ENCODE measurements around the gene FLT3. TPM values are rescaled to one million over a fixed set of nuclear protein-coding genes. Genes with fewer than 3 reads are reported as not detected.

FLT3 gene
- polyA plus RNA-seq, 2 of the 4 experiments (the other 2 are of a cell fraction) = not detected

- peaks cover 8% of the 10 kb centered on the region; the same call in 1 of the 3 replicates for H3K9me3 ChIP-seq
- no peak for TF ChIP-seq RNF2 (IDR thresholded peaks at IDR 0.05; ENCODE audit: borderline replicate concordance, low read depth)
- TF ChIP-seq JUN (IDR thresholded peaks at IDR 0.05) = no peak
- TF ChIP-seq RFX5 (IDR thresholded peaks at IDR 0.05) = no peak
- TF ChIP-seq SMC3 (IDR thresholded peaks at IDR 0.05) = no peak
- no peak for TF ChIP-seq HES2 (IDR thresholded peaks at IDR 0.05)
- no peak for TF ChIP-seq ZNF302 (CRISPR knock-in tag; IDR thresholded peaks at IDR 0.05)
- TF ChIP-seq HMGXB4 (CRISPR knock-in tag; IDR thresholded peaks at IDR 0.05; ENCODE audit: borderline replicate concordance) = no peak
- TF ChIP-seq CBX8 (IDR thresholded peaks at IDR 0.05) = peak; percentile 61; the same call in 1 of the 2 replicates
- no peak for TF ChIP-seq MAFK (IDR thresholded peaks at IDR 0.05; ENCODE audit: partially characterized antibody)
- no peak for DNase-seq (ENCODE audit: low read depth in 1 of 2, low spot score in 1 of 2)
- POLR2A ChIA-PET = no interaction called here
- 4% methylated on average over 3 of the region's 3 CpGs for WGBS (ENCODE audit: missing lambda C conversion rate)
- no peak overlapping the region for H3K27ac ChIP-seq
- H3K4me2 ChIP-seq = no peak overlapping the region
- CTCF ChIA-PET = no interaction called here
- ATAC-seq = no peak
- H3K4me1 ChIP-seq = no peaks in the 10 kb centered on the region
- no peak overlapping the region for H3K4me3 ChIP-seq
- FAIRE-seq = no peak
Observed at GRCh38 chr13:28097503-28097902, 2.9 kb downstream of the FLT3 start.

GRCh38 chr13:28094306-28094705 is 6.1 kb downstream of the FLT3 start:
- Histone ChIP-seq H3K4me2 (no peak overlapping the region), H3K4me3 (no peak overlapping the region), H3K4me1 (no peaks in the 10 kb centered on the region), H3K27ac (no peak overlapping the region), H3K9me3 (peaks cover 8% of the 10 kb centered on the region; the same call in 1 of the 3 replicates)
- no peak for ATAC-seq
- CTCF ChIA-PET = interaction anchor here (0.7 kb wide), 1 partner anchor 543 kb away, joined by 5 read pairs; no protein-coding TSS in a partner anchor
- TF ChIP-seq KDM1A (IDR thresholded peaks at IDR 0.05; ENCODE audit: low read depth) = no peak
- no peak for FAIRE-seq
- POLR2A ChIA-PET = no interaction called here
- WGBS (ENCODE audit: missing lambda C conversion rate) = 44% methylated on average over 4 of the region's 4 CpGs
- DNase-seq (ENCODE audit: low read depth in 1 of 2, low spot score in 1 of 2) = no peak

- Histone ChIP-seq H3K9me3 (peaks cover 6% of the 10 kb centered on the region; the same call in 1 of the 3 replicates), H3K4me2 (no peak overlapping the region), H3K4me3 (no peak overlapping the region), H3K4me1 (no peaks in the 10 kb centered on the region), H3K27ac (no peak overlapping the region)
- FAIRE-seq (no peak), DNase-seq (ENCODE audit: low read depth in 1 of 2, low spot score in 1 of 2) (no peak), ATAC-seq (no peak)
- ChIA-PET CTCF (no interaction called here), POLR2A (no interaction called here)
- WGBS (ENCODE audit: missing lambda C conversion rate) = 7% methylated on average over 5 of the region's 5 CpGs
- TF ChIP-seq HES2 (IDR thresholded peaks at IDR 0.05) (no peak), RFX5 (IDR thresholded peaks at IDR 0.05) (no peak), GATA3 (IDR thresholded peaks at IDR 0.05; ENCODE audit: borderline replicate concordance) (no peak), CTCF (IDR thresholded peaks at IDR 0.05) (no peak), NFE2L2 (conservative IDR thresholded peaks at IDR 0.05; ENCODE audit: low read length) (no peak), MAX (IDR thresholded peaks at IDR 0.05) (no peak), HEYL (CRISPR knock-in tag; IDR thresholded peaks at IDR 0.05) (no peak), FOSL2 (IDR thresholded peaks at IDR 0.05) (no peak), FOSL2 (CRISPR knock-in tag; IDR thresholded peaks at IDR 0.05) (no peak), SMC3 (IDR thresholded peaks at IDR 0.05) (no peak), EP300 (IDR thresholded peaks at IDR 0.05) (no peak)
Observed at GRCh38 chr13:28093881-28094280, 6.5 kb downstream of the FLT3 start.

Data from A549 (cell line).